ENCODE measurements around the gene DCTN3. TPM values are rescaled to one million over a fixed set of nuclear protein-coding genes. Genes with fewer than 3 reads are reported as not detected.

Gene DCTN3
- polyA plus RNA-seq, 3 donors, result 120 to 174 (median 143) TPM

- no peaks in the 10 kb centered on the region for H3K79me2 ChIP-seq (ENCODE audit: insufficient read depth, low read length)
- no peak for DNase-seq
- Mint-ChIP-seq H3K36me3 (peaks cover 8 to 18% of the 10 kb centered on the region in 2 donors), H3K4me1 (peaks cover 22% of the 10 kb centered on the region), H3K9me3 (peaks cover 0 to 4% (median 0%) of the 10 kb centered on the region in 7 donors), H3K27me3 (ENCODE audit: low read depth in 3 of 3) (peaks cover 8 to 14% (median 8%) of the 10 kb centered on the region in 3 donors), H3K4me3 (no peak overlapping the region), H3K27ac (no peak overlapping the region)
- no peak overlapping the region for H3K4me3 ChIP-seq (replicated peaks in 1 of 3; ENCODE audit: low read depth in 2 of 3, low read length in 3 of 3)
- no peaks in the 10 kb centered on the region for H3K27me3 ChIP-seq (ENCODE audit: control insufficient read depth in 2 of 2, insufficient read depth in 2 of 2, low read length in 2 of 2)
- no peak overlapping the region for H2AFZ ChIP-seq (ENCODE audit: insufficient read depth, low read depth, low read length, poor library complexity, severe bottlenecking)
- H3K9me3 ChIP-seq (replicated peaks in 1 of 2; ENCODE audit: control insufficient read depth in 1 of 2, insufficient read depth in 1 of 2, low read length in 2 of 2), result no peaks in the 10 kb centered on the region
- peaks cover 0 to 7% of the 10 kb centered on the region in 2 donors for H3K36me3 ChIP-seq (replicated peaks in 1 of 2; ENCODE audit: control insufficient read depth in 1 of 2, insufficient read depth in 2 of 2, low read length in 2 of 2)
- peaks cover 5 to 10% of the 10 kb centered on the region in 2 donors for H3K4me1 ChIP-seq (ENCODE audit: control insufficient read depth in 1 of 2, insufficient read depth in 2 of 2, low read length in 2 of 2)
- TF ChIP-seq CTCF (IDR thresholded peaks at IDR 0.05), result no peak
- H3K27ac ChIP-seq (ENCODE audit: low read depth in 1 of 2, low read length in 2 of 2), result no peak overlapping the region
- no peak overlapping the region for H3K9ac ChIP-seq (ENCODE audit: insufficient read depth, low read length, poor library complexity, severe bottlenecking)
- intact Hi-C loops (cut with micrococcal nuclease), result no loop called here
- H4K20me1 ChIP-seq (ENCODE audit: insufficient read depth, low read length), result no peaks in the 10 kb centered on the region
- no peak overlapping the region for H3K4me2 ChIP-seq (replicated peaks; ENCODE audit: extremely low read depth, low read length, poor library complexity, severe bottlenecking)
- 100% methylated on average over 4 of the region's 5 CpGs for WGBS (ENCODE audit: insufficient coverage)
Observed at GRCh38 chr9:34655394-34655793, 35.1 kb upstream of the DCTN3 start.

- H3K27ac ChIP-seq (ENCODE audit: low read depth in 1 of 2, low read length in 2 of 2), result no peak overlapping the region
Observed at GRCh38 chr9:34654323-34655051, 34.2 kb upstream of the DCTN3 start.

More at GRCh38 chr9:34654323-34655051, 34.2 kb upstream of the DCTN3 start:
- no peak for DNase-seq
- Histone ChIP-seq H2AFZ (ENCODE audit: insufficient read depth, low read depth, low read length, poor library complexity, severe bottlenecking) (no peak overlapping the region), H3K4me2 (replicated peaks; ENCODE audit: extremely low read depth, low read length, poor library complexity, severe bottlenecking) (no peak overlapping the region), H4K20me1 (ENCODE audit: insufficient read depth, low read length) (no peaks in the 10 kb centered on the region), H3K4me3 (replicated peaks in 1 of 3; ENCODE audit: low read depth in 2 of 3, low read length in 3 of 3) (no peak overlapping the region), H3K79me2 (ENCODE audit: insufficient read depth, low read length) (no peaks in the 10 kb centered on the region), H3K4me1 (ENCODE audit: control insufficient read depth in 1 of 2, insufficient read depth in 2 of 2, low read length in 2 of 2) (peaks cover 5 to 10% of the 10 kb centered on the region in 2 donors), H3K9ac (ENCODE audit: insufficient read depth, low read length, poor library complexity, severe bottlenecking) (no peak overlapping the region), H3K36me3 (replicated peaks in 1 of 2; ENCODE audit: control insufficient read depth in 1 of 2, insufficient read depth in 2 of 2, low read length in 2 of 2) (peaks cover 6 to 16% of the 10 kb centered on the region in 2 donors), H3K27me3 (ENCODE audit: control insufficient read depth in 2 of 2, insufficient read depth in 2 of 2, low read length in 2 of 2) (no peaks in the 10 kb centered on the region), H3K9me3 (replicated peaks in 1 of 2; ENCODE audit: control insufficient read depth in 1 of 2, insufficient read depth in 1 of 2, low read length in 2 of 2) (no peaks in the 10 kb centered on the region)
- peaks cover 22% of the 10 kb centered on the region for H3K4me1 Mint-ChIP-seq
- no peak overlapping the region for H3K4me3 Mint-ChIP-seq
- H3K27ac Mint-ChIP-seq, result peak overlapping the region in 1 of 7 donors; percentile 33
- intact Hi-C loops (cut with micrococcal nuclease), result no loop called here
- TF ChIP-seq CTCF (IDR thresholded peaks at IDR 0.05), result no peak
- H3K27me3 Mint-ChIP-seq (ENCODE audit: low read depth in 3 of 3), result peaks cover 8 to 14% (median 8%) of the 10 kb centered on the region in 3 donors
- H3K9me3 Mint-ChIP-seq, result peaks cover 0 to 4% (median 0%) of the 10 kb centered on the region in 7 donors
- H3K36me3 Mint-ChIP-seq, result peaks cover 17 to 25% of the 10 kb centered on the region in 2 donors
- 78% methylated on average over 6 of the region's 11 CpGs for WGBS (ENCODE audit: insufficient coverage)

Data from CD14-positive monocyte (primary cell).